HepG2 (cell line): ENCODE data around the gene RPEL1. TPM values are rescaled to one million over a fixed set of nuclear protein-coding genes. Genes with fewer than 3 reads are reported as not detected.
A peak's percentile ranks its signal among the peaks of the same experiment; 100 is the strongest.

Experiments used
- ARNT2 ChIP-seq: sonication (generic); formaldehyde crosslinking; IDR thresholded peaks from 2 replicates; pipeline ENCODE4 v1.8.0; 2022; ENCODE audit warnings: mild to moderate bottlenecking, low read depth, missing genetic modification reagents, moderate library complexity
- CEBPZ ChIP-seq: IDR thresholded peaks from 2 replicates; pipeline ENCODE4 v1.6.1; 2012; ENCODE audit warnings: low read length, improper control_type of control experiment
- HIVEP1 ChIP-seq: sonication (generic); formaldehyde crosslinking; IDR thresholded peaks from 2 replicates; pipeline ENCODE4 v1.4.0; 2020; ENCODE audit warnings: mild to moderate bottlenecking, missing genetic modification reagents
- IRX3 ChIP-seq: sonication (generic); formaldehyde crosslinking; IDR thresholded peaks from 2 replicates; pipeline ENCODE4 v1.8.1; 2023; ENCODE audit warnings: mild to moderate bottlenecking, low read depth, missing genetic modification reagents, borderline replicate concordance
- KMT2A ChIP-seq: sonication (generic); formaldehyde crosslinking; IDR thresholded peaks from 2 replicates; pipeline ENCODE4 v1.4.0; 2020; ENCODE audit warnings: missing genetic modification reagents
- MLLT10 ChIP-seq: sonication (generic); formaldehyde crosslinking; IDR thresholded peaks from 2 replicates; pipeline ENCODE4 v1.4.0; 2020; ENCODE audit warnings: missing genetic modification reagents
- PHF8 ChIP-seq: sonication (generic); formaldehyde crosslinking; IDR thresholded peaks from 2 replicates; pipeline ENCODE4 v1.5.0; 2020; ENCODE audit warnings: missing genetic modification reagents
- PITX1 ChIP-seq: sonication (generic); formaldehyde crosslinking; IDR thresholded peaks from 2 replicates; pipeline ENCODE4 v1.5.1; 2020; ENCODE audit warnings: mild to moderate bottlenecking, missing genetic modification reagents
- ZBTB40 ChIP-seq, 2 experiments: fragments of 450-650 bp in 1 of 2; sonication (generic) in 1 of 2; formaldehyde crosslinking in 1 of 2; IDR thresholded peaks; 2 replicates each; pipeline versions ENCODE4 v1.6.1 to v1.8.0; 2016 to 2022; ENCODE audit warnings: antibody characterized with exemption in 1 of 2, mild to moderate bottlenecking in 1 of 2, missing genetic modification reagents in 1 of 2
- ZC3H13 ChIP-seq: sonication (generic); formaldehyde crosslinking; IDR thresholded peaks from 2 replicates; pipeline ENCODE4 v1.8.1; 2023; ENCODE audit warnings: mild to moderate bottlenecking, missing genetic modification reagents, moderate library complexity
- ZNF580 ChIP-seq: IDR thresholded peaks from 2 replicates; pipeline ENCODE4 v1.6.1; 2016; ENCODE audit warnings: low read depth, borderline replicate concordance
- ZNF670 ChIP-seq: sonication (generic); formaldehyde crosslinking; IDR thresholded peaks from 2 replicates; pipeline ENCODE4 v1.8.0; 2022; ENCODE audit warnings: mild to moderate bottlenecking, missing genetic modification reagents, borderline replicate concordance
- ZNF746 ChIP-seq: sonication (generic); formaldehyde crosslinking; IDR thresholded peaks from 2 replicates; pipeline ENCODE4 v1.8.0; 2022; ENCODE audit warnings: mild to moderate bottlenecking, missing genetic modification reagents
- ZNF747 ChIP-seq: sonication (generic); formaldehyde crosslinking; IDR thresholded peaks from 2 replicates; pipeline ENCODE4 v1.8.1; 2023; ENCODE audit warnings: missing genetic modification reagents, mild to moderate bottlenecking, borderline replicate concordance
- ZNF850 ChIP-seq: sonication (generic); formaldehyde crosslinking; conservative IDR thresholded peaks from 2 replicates; pipeline ENCODE4 v1.9.0; 2021; ENCODE audit warnings: mild to moderate bottlenecking, missing genetic modification reagents
- polyA plus RNA-seq, 8 experiments: library from polyadenylated mRNA; depleted of rRNA in 3 of 8; stranded (reverse) in 7 of 8; unstranded in 1 of 8; fragments of >200 nt; fragmentation: Illumina TruSeq in 4 of 8; extraction: Trizol in 4 of 8; gene quantifications; 2 replicates each; pipeline versions ENCODE4 v1.2.1 to v1.2.3, GENCODE V29; 2011 to 2016; ENCODE audit warnings: low read depth in 4 of 8, missing spikeins in 1 of 8, mixed read lengths in 1 of 8; ENCODE audit not compliant: insufficient read depth in 1 of 8
- total RNA-seq, 5 experiments: library from RNA; depleted of rRNA; stranded (reverse); fragments of >200 nt; fragmentation: Illumina TruSeq; extraction: Trizol; gene quantifications; 2 replicates each; pipeline ENCODE4 v1.2.3, GENCODE V29; 2016; ENCODE audit warnings: low read depth in 1 of 5

RPEL1 gene
- total and polyA plus RNA-seq, 2 of the 13 experiments (the other 11 are each of a cell fraction or from before 2014, with no cell fraction given): 0.04 to 0.07 TPM

- TF ChIP-seq IRX3 (no peak), KMT2A (CRISPR knock-in tag) (no peak), PITX1 (no peak), ZNF670 (CRISPR knock-in tag) (no peak), ZNF580 (CRISPR knock-in tag) (no peak), ZNF850 (CRISPR knock-in tag) (no peak), HIVEP1 (CRISPR knock-in tag) (no peak), CEBPZ (no peak), ARNT2 (CRISPR knock-in tag) (0 out of 2 replicates have a peak, but pooled peaks have one; percentile 42), ZBTB40 (IDR thresholded peaks at IDR 0.05) (no peak), ZBTB40 (CRISPR knock-in tag; IDR thresholded peaks at IDR 0.05) (no peak), PHF8 (no peak), ZC3H13 (CRISPR knock-in tag) (no peak), MLLT10 (no peak), ZNF747 (CRISPR knock-in tag) (no peak), ZNF746 (no peak)
Observed at GRCh38 chr10:103278862-103279298, 33.2 kb downstream of the RPEL1 start (continued).
